Endothelial cell of umbilical vein (primary cell): ENCODE measurements around the gene NBPF11.
"Not testable (repeated sequence)": the region's sequence is repeated elsewhere in the genome, so short reads cannot be mapped to it uniquely, and the experiment has no call there.

Experiments used
- CTCF ChIP-seq, 2 donors: IDR thresholded peaks; 1 replicate in 1 of 2; 2 replicates in 1 of 2; pipeline ENCODE4 v1.5.1; 2011; ENCODE audit warnings: low read length in 2 of 2, mild to moderate bottlenecking in 2 of 2, moderate library complexity in 2 of 2, control low read depth in 1 of 2, inconsistent platforms in 1 of 2, low read depth in 1 of 2; ENCODE audit not compliant: insufficient read depth in 1 of 2; ENCODE audit errors: extremely low read depth in 1 of 2
- EZH2 ChIP-seq: IDR thresholded peaks from 2 replicates; pipeline ENCODE4 v1.6.1; 2012; ENCODE audit warnings: borderline replicate concordance, low read depth, mild to moderate bottlenecking, moderate library complexity, low read length, inconsistent platforms; ENCODE audit not compliant: severe bottlenecking
- POLR2A ChIP-seq: IDR thresholded peaks from 2 replicates; pipeline ENCODE4 v1.6.1; 2012; ENCODE audit warnings: low read depth, mild to moderate bottlenecking, control low read depth, low read length

GRCh38 chr1:148175414-148175813 lies 23.3 kb upstream of the NBPF11 start:
- not testable (repeated sequence) for TF ChIP-seq POLR2A; CTCF (IDR thresholded peaks at IDR 0.05; ENCODE audit: extremely low read depth in 1 of 2, insufficient read depth in 1 of 2, low read depth in 1 of 2, low read length in 2 of 2); EZH2
